HEK293 (cell line): ENCODE results near the gene SHISA5.

Source experiments
- ATF2 ChIP-seq: fragments of 450-650 bp; formaldehyde crosslinking; IDR thresholded peaks from 2 replicates; pipeline ENCODE4 v1.5.1; 2016; ENCODE audit warnings: missing biosample characterization, missing genetic modification characterization, low read depth
- TF ChIP-seq, protein P1 (sequence below): fragments of 450-650 bp; formaldehyde crosslinking; IDR thresholded peaks from 2 replicates; pipeline ENCODE4 v1.5.1; 2016; ENCODE audit warnings: missing biosample characterization, missing genetic modification characterization

- TF ChIP-seq, protein P1, sequence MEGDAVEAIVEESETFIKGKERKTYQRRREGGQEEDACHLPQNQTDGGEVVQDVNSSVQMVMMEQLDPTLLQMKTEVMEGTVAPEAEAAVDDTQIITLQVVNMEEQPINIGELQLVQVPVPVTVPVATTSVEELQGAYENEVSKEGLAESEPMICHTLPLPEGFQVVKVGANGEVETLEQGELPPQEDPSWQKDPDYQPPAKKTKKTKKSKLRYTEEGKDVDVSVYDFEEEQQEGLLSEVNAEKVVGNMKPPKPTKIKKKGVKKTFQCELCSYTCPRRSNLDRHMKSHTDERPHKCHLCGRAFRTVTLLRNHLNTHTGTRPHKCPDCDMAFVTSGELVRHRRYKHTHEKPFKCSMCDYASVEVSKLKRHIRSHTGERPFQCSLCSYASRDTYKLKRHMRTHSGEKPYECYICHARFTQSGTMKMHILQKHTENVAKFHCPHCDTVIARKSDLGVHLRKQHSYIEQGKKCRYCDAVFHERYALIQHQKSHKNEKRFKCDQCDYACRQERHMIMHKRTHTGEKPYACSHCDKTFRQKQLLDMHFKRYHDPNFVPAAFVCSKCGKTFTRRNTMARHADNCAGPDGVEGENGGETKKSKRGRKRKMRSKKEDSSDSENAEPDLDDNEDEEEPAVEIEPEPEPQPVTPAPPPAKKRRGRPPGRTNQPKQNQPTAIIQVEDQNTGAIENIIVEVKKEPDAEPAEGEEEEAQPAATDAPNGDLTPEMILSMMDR (tag by site-specific recombination) = no peak
- TF ChIP-seq ATF2 = no peak
Observed at GRCh38 chr3:48437812-48438211, 66.2 kb downstream of the SHISA5 start.
